Measurements from ENCODE around the gene SPSB4. TPM values are rescaled to one million over a fixed set of nuclear protein-coding genes. Genes with fewer than 3 reads are reported as not detected.
A peak's percentile ranks its signal among the peaks of the same experiment; 100 is the strongest.

SPSB4 gene
- total and polyA plus RNA-seq, 2 of the 8 experiments (the other 6 are each of a cell fraction or from before 2014, with no cell fraction given) = 15.1 to 17.2 TPM

DNA sequence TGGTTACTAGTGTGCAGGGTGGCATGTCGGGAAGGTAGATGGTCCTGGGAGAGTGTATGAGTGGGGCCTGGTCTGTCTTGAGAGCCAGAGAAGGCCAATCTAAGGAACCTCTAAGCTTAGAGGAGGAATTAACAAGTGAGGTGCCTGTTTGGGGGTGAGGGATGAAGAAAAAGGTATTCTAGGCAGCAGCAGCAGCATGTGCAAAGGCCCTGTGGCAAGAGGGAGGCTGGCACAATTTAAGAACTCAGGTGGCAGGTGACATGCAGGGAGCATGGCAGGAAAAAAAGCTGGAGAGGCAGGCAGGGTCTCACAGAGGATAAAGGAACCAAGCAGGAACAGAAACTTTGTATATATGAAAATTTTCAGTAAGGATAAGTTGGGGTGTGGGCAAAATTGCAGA is 51.2 kb downstream of the SPSB4 start:
- Histone ChIP-seq H3K36me3 (ENCODE audit: control insufficient read depth in 2 of 4, insufficient read depth in 4 of 4, low read length in 3 of 4) (no peaks in the 10 kb centered on the region), H2BK5ac (ENCODE audit: low read depth, low read length) (no peak overlapping the region), H2AK5ac (ENCODE audit: low read depth, low read length) (no peak overlapping the region), H2AFZ (ENCODE audit: low read length) (no peak overlapping the region), H2BK120ac (replicated peaks; ENCODE audit: low read depth, low read length) (no peak overlapping the region), H3K27me3 (replicated peaks in 1 of 4; ENCODE audit: control insufficient read depth in 3 of 4, extremely low read depth in 1 of 4, insufficient read depth in 3 of 4, low read length in 3 of 4) (no peaks in the 10 kb centered on the region), H2BK20ac (ENCODE audit: low read length) (no peak overlapping the region), H3K23me2 (ENCODE audit: low read depth, low read length) (no peaks in the 10 kb centered on the region), H3K14ac (ENCODE audit: insufficient read length) (no peak overlapping the region), H4K5ac (ENCODE audit: insufficient read length, low read depth, low read length) (no peak overlapping the region), H3K27ac (ENCODE audit: low read depth, low read length) (no peak overlapping the region), H4K91ac (replicated peaks; ENCODE audit: insufficient read length, low read length) (no peak overlapping the region), H3K4me3 (ENCODE audit: extremely low read depth in 1 of 4, insufficient read depth in 2 of 4, low read depth in 3 of 4, low read length in 4 of 4) (no peak overlapping the region), H3K56ac (replicated peaks; ENCODE audit: insufficient read length, low read depth, low read length) (no peak overlapping the region), H2BK12ac (ENCODE audit: low read depth, low read length) (no peak overlapping the region), H3K4me2 (ENCODE audit: insufficient read depth in 1 of 2, low read depth in 2 of 2, low read length in 2 of 2) (no peak overlapping the region), H4K20me1 (replicated peaks in 1 of 2; ENCODE audit: control insufficient read depth in 1 of 2, insufficient read depth in 2 of 2, low read length in 2 of 2) (no peaks in the 10 kb centered on the region), H4K8ac (ENCODE audit: extremely low read depth, insufficient read depth, low read length) (no peak overlapping the region), H2BK15ac (ENCODE audit: low read length) (no peak overlapping the region), H3K9me3 (ENCODE audit: insufficient read depth in 2 of 2, low read depth in 1 of 2, low read length in 1 of 2) (peaks cover 0 to 6% of the 10 kb centered on the region in 2 experiments; a peak in 3 of 4 replicates), H3K4me1 (replicated peaks in 1 of 4; ENCODE audit: control insufficient read depth in 3 of 4, insufficient read depth in 4 of 4, low read length in 3 of 4) (peaks cover 0 to 5% (median 4%) of the 10 kb centered on the region in 4 experiments; a peak in 5 of 7 replicates), H3K9ac (replicated peaks in 1 of 4; ENCODE audit: extremely low read depth in 1 of 4, low read depth in 3 of 4, low read length in 3 of 4) (no peak overlapping the region), H3K79me1 (ENCODE audit: low read depth, low read length) (no peaks in the 10 kb centered on the region), H3K4ac (replicated peaks; ENCODE audit: insufficient read length, low read depth, low read length) (no peak overlapping the region), H3K79me2 (ENCODE audit: control insufficient read depth in 1 of 2, insufficient read depth in 2 of 2, low read length in 2 of 2) (no peaks in the 10 kb centered on the region), H3K18ac (ENCODE audit: extremely low read depth, low read length) (no peak overlapping the region), H3K23ac (ENCODE audit: insufficient read length) (no peak overlapping the region)
- 92% methylated on average over 1 of the region's 1 CpG; no CpG with 5 or more reads in 1 of the 2 experiments for WGBS, 2 experiments (ENCODE audit: extremely low coverage in 1 of 2, insufficient coverage in 1 of 2, insufficient read length in 1 of 2, insufficient replicate concordance in 2 of 2, low coverage in 1 of 2, low lambda C conversion rate in 2 of 2, missing lambda C conversion rate in 1 of 2)
- DNase-seq (ENCODE audit: low read depth in 1 of 2, low spot score in 2 of 2) (no peak), FAIRE-seq (no peak)
- TF ChIP-seq HDAC6 (IDR thresholded peaks at IDR 0.05; ENCODE audit: low read depth, low read length) (no peak), KDM1A (IDR thresholded peaks at IDR 0.05; ENCODE audit: borderline replicate concordance, low read length) (peak; percentile 87; the same call in 1 of the 2 replicates), RXRA (IDR thresholded peaks at IDR 0.05; ENCODE audit: insufficient read depth, low read depth, low read length) (no peak)
- TF ChIP-seq, protein P1, sequence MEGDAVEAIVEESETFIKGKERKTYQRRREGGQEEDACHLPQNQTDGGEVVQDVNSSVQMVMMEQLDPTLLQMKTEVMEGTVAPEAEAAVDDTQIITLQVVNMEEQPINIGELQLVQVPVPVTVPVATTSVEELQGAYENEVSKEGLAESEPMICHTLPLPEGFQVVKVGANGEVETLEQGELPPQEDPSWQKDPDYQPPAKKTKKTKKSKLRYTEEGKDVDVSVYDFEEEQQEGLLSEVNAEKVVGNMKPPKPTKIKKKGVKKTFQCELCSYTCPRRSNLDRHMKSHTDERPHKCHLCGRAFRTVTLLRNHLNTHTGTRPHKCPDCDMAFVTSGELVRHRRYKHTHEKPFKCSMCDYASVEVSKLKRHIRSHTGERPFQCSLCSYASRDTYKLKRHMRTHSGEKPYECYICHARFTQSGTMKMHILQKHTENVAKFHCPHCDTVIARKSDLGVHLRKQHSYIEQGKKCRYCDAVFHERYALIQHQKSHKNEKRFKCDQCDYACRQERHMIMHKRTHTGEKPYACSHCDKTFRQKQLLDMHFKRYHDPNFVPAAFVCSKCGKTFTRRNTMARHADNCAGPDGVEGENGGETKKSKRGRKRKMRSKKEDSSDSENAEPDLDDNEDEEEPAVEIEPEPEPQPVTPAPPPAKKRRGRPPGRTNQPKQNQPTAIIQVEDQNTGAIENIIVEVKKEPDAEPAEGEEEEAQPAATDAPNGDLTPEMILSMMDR (IDR thresholded peaks at IDR 0.05; ENCODE audit: control extremely low read depth in 1 of 3, insufficient read depth in 1 of 3, low read depth in 1 of 3, low read length in 3 of 3) = no peak
- ChIA-PET CTCF (ENCODE audit: partially characterized antibody) (interaction anchor here (1.0 to 8.2 kb wide), 12 partner anchors 10 to 103 kb away, joined by 3 to 238 read pairs (median 8); partner anchors contain the start of gene SPSB4), POLR2A (ENCODE audit: partially characterized antibody) (no interaction called here)

Data from H1 (cell line).